ENCODE data around the gene UGDH. TPM values are rescaled to one million over a fixed set of nuclear protein-coding genes. Genes with fewer than 3 reads are reported as not detected.
A peak's percentile ranks its signal among the peaks of the same experiment; 100 is the strongest.

The UGDH gene
- total RNA-seq (10 to 100 TPM; 21.6 to 26.5 TPM), polyA plus RNA-seq (10 to 100 TPM; 18.5 to 34.9 TPM)

GRCh38 chr4:39527296-39528060 is at the start of gene UGDH:
Gene UGDH, minus strand, starts transcription at chr4:39527439. Its CDS starts 5,927 bp downstream, at chr4:39521512.
- peak within 1 kb of the TSS; percentile 71 to 91 for H3K4me3 ChIP-seq (ENCODE audit: low read length in 2 of 2)
- DNase-seq = peak; percentile 88 to 92 (median 90)
- H3K9me3 ChIP-seq (ENCODE audit: control insufficient read depth in 1 of 2, low read length in 2 of 2) = no peaks in the 10 kb centered on the region
- Mint-ChIP-seq H3K9me3 (peaks cover 0 to 25% (median 18%) of the 10 kb centered on the region in 8 donors), H3K4me3 (peak within 1 kb of the TSS; percentile 97 to 99 (median 98)), H3K4me1 (peaks cover 10 to 25% (median 18%) of the 10 kb centered on the region in 4 donors), H3K36me3 (peaks cover 19 to 20% of the 10 kb centered on the region in 2 donors), H3K27ac (peak within 1 kb of the TSS; percentile 78 to 98 (median 96)), H3K27me3 (no peaks in the 10 kb centered on the region)
- intact Hi-C loops (cut with micrococcal nuclease) = loop anchor here (1.0 to 5.0 kb wide), 6 partner anchors 69 to 530 kb away; partner anchors contain the start of genes LIAS, N4BP2, PDS5A and RPL9
- H3K4me1 ChIP-seq (ENCODE audit: insufficient read depth, low read length) = peaks cover 18% of the 10 kb centered on the region
- H3K27me3 ChIP-seq (ENCODE audit: insufficient read depth, low read length) = no peaks in the 10 kb centered on the region
- CTCF ChIA-PET (ENCODE audit: partially characterized antibody) = interaction anchor here (1.0 to 1.4 kb wide), 3 partner anchors 9 to 58 kb away, joined by 3 to 9 read pairs (median 3); no protein-coding TSS in a partner anchor
- H3K36me3 ChIP-seq (ENCODE audit: insufficient read depth, low read length) = no peaks in the 10 kb centered on the region
- POLR2A ChIA-PET (ENCODE audit: partially characterized antibody) = interaction anchor here (0.6 to 2.6 kb wide), 9 partner anchors 61 to 530 kb away, joined by 3 to 25 read pairs (median 4); partner anchors contain the start of genes LIAS, PDS5A, RPL9 and SMIM14
- H3K27ac ChIP-seq (ENCODE audit: low read depth, low read length) = peak within 1 kb of the TSS; percentile 69

- no peak overlapping the region for H3K27ac Mint-ChIP-seq
- H3K9me3 Mint-ChIP-seq = no peaks in the 10 kb centered on the region
Observed at GRCh38 chr4:39574946-39575345, 47.7 kb upstream of the UGDH start.

GRCh38 chr4:39571504-39571903 is 44.3 kb upstream of the UGDH start:
- H3K36me3 Mint-ChIP-seq = peaks cover 2 to 7% of the 10 kb centered on the region in 2 donors
- Histone ChIP-seq H3K27me3 (ENCODE audit: insufficient read depth, low read length) (no peaks in the 10 kb centered on the region), H3K4me3 (ENCODE audit: low read length in 2 of 2) (no peak overlapping the region), H3K27ac (ENCODE audit: low read depth, low read length) (no peak overlapping the region), H3K36me3 (ENCODE audit: insufficient read depth, low read length) (no peaks in the 10 kb centered on the region), H3K4me1 (ENCODE audit: insufficient read depth, low read length) (peaks cover 4% of the 10 kb centered on the region), H3K9me3 (ENCODE audit: control insufficient read depth in 1 of 2, low read length in 2 of 2) (no peaks in the 10 kb centered on the region)
- no peaks in the 10 kb centered on the region for H3K9me3 Mint-ChIP-seq
- no peaks in the 10 kb centered on the region for H3K27me3 Mint-ChIP-seq
- H3K4me1 Mint-ChIP-seq = peaks cover 0 to 10% (median 5%) of the 10 kb centered on the region in 4 donors
- no peak for DNase-seq
- POLR2A ChIA-PET (ENCODE audit: partially characterized antibody) = no interaction called here
- intact Hi-C loops (cut with micrococcal nuclease) = no loop called here
- H3K27ac Mint-ChIP-seq = no peak overlapping the region
- CTCF ChIA-PET (ENCODE audit: partially characterized antibody) = no interaction called here
- no peak overlapping the region for H3K4me3 Mint-ChIP-seq

More at GRCh38 chr4:39574946-39575345, 47.7 kb upstream of the UGDH start:
- ChIA-PET POLR2A (ENCODE audit: partially characterized antibody) (no interaction called here), CTCF (ENCODE audit: partially characterized antibody) (no interaction called here)
- intact Hi-C loops (cut with micrococcal nuclease) = no loop called here
- no peak for DNase-seq
- Histone ChIP-seq H3K4me3 (ENCODE audit: low read length in 2 of 2) (no peak overlapping the region), H3K36me3 (ENCODE audit: insufficient read depth, low read length) (no peaks in the 10 kb centered on the region), H3K27ac (ENCODE audit: low read depth, low read length) (no peak overlapping the region), H3K9me3 (ENCODE audit: control insufficient read depth in 1 of 2, low read length in 2 of 2) (no peaks in the 10 kb centered on the region), H3K4me1 (ENCODE audit: insufficient read depth, low read length) (no peaks in the 10 kb centered on the region), H3K27me3 (ENCODE audit: insufficient read depth, low read length) (no peaks in the 10 kb centered on the region)
- peaks cover 0 to 2% (median 0%) of the 10 kb centered on the region in 4 donors for H3K4me1 Mint-ChIP-seq
- peaks cover 2 to 4% of the 10 kb centered on the region in 2 donors for H3K36me3 Mint-ChIP-seq
- H3K4me3 Mint-ChIP-seq = no peak overlapping the region
- H3K27me3 Mint-ChIP-seq = no peaks in the 10 kb centered on the region

GRCh38 chr4:39571054-39571453 is 43.8 kb upstream of the UGDH start:
- POLR2A ChIA-PET (ENCODE audit: partially characterized antibody) = no interaction called here
- Mint-ChIP-seq H3K36me3 (peaks cover 4 to 11% of the 10 kb centered on the region in 2 donors), H3K9me3 (no peaks in the 10 kb centered on the region), H3K4me1 (peaks cover 0 to 10% (median 5%) of the 10 kb centered on the region in 4 donors), H3K27ac (peak overlapping the region in 2 of 7 donors; percentile 24 to 37), H3K27me3 (no peaks in the 10 kb centered on the region), H3K4me3 (no peak overlapping the region)
- intact Hi-C loops (cut with micrococcal nuclease) = no loop called here
- CTCF ChIA-PET (ENCODE audit: partially characterized antibody) = no interaction called here
- Histone ChIP-seq H3K27me3 (ENCODE audit: insufficient read depth, low read length) (no peaks in the 10 kb centered on the region), H3K4me3 (ENCODE audit: low read length in 2 of 2) (no peak overlapping the region), H3K9me3 (ENCODE audit: control insufficient read depth in 1 of 2, low read length in 2 of 2) (no peaks in the 10 kb centered on the region), H3K36me3 (ENCODE audit: insufficient read depth, low read length) (no peaks in the 10 kb centered on the region), H3K4me1 (ENCODE audit: insufficient read depth, low read length) (peaks cover 4% of the 10 kb centered on the region), H3K27ac (ENCODE audit: low read depth, low read length) (no peak overlapping the region)
- DNase-seq = no peak

DNA sequence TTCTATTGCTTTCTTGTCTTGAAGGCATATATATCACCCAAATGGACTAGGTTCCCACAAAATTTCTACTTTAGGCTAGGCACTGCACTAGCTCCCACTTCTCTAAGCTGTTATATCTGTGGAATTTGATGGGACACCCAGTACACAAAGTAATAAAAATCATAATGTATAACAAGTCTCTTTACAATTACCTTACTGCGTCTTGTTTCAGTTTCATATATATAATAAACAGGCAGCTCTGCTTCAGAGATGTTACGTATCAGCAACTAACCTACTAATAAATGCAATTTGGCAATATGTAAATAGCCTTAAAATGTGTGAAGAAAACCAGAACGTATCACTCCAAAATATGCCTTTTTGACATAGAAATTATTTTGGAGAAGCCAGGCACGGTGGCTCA is 42.0 kb upstream of the UGDH start:
- Mint-ChIP-seq H3K27me3 (no peaks in the 10 kb centered on the region), H3K36me3 (peaks cover 11 to 23% of the 10 kb centered on the region in 2 donors), H3K27ac (no peak overlapping the region), H3K4me1 (peaks cover 0 to 10% (median 6%) of the 10 kb centered on the region in 4 donors), H3K9me3 (no peaks in the 10 kb centered on the region), H3K4me3 (peak overlapping the region in 2 of 8 donors; percentile 56 to 67)
- ChIA-PET CTCF (ENCODE audit: partially characterized antibody) (no interaction called here), POLR2A (ENCODE audit: partially characterized antibody) (no interaction called here)
- H3K27ac ChIP-seq (ENCODE audit: low read depth, low read length) = no peak overlapping the region
- no peaks in the 10 kb centered on the region for H3K9me3 ChIP-seq (ENCODE audit: control insufficient read depth in 1 of 2, low read length in 2 of 2)
- H3K27me3 ChIP-seq (ENCODE audit: insufficient read depth, low read length) = no peaks in the 10 kb centered on the region
- no peak overlapping the region for H3K4me3 ChIP-seq (ENCODE audit: low read length in 2 of 2)
- H3K4me1 ChIP-seq (ENCODE audit: insufficient read depth, low read length) = peaks cover 4% of the 10 kb centered on the region
- intact Hi-C loops (cut with micrococcal nuclease) = no loop called here
- no peaks in the 10 kb centered on the region for H3K36me3 ChIP-seq (ENCODE audit: insufficient read depth, low read length)
- DNase-seq = no peak

GRCh38 chr4:39568805-39569204 is 41.6 kb upstream of the UGDH start:
- Histone ChIP-seq H3K4me3 (ENCODE audit: low read length in 2 of 2) (no peak overlapping the region), H3K9me3 (ENCODE audit: control insufficient read depth in 1 of 2, low read length in 2 of 2) (no peaks in the 10 kb centered on the region), H3K27me3 (ENCODE audit: insufficient read depth, low read length) (no peaks in the 10 kb centered on the region), H3K36me3 (ENCODE audit: insufficient read depth, low read length) (no peaks in the 10 kb centered on the region), H3K4me1 (ENCODE audit: insufficient read depth, low read length) (peaks cover 4% of the 10 kb centered on the region), H3K27ac (ENCODE audit: low read depth, low read length) (no peak overlapping the region)
- Mint-ChIP-seq H3K27me3 (no peaks in the 10 kb centered on the region), H3K36me3 (peaks cover 11 to 23% of the 10 kb centered on the region in 2 donors), H3K27ac (peak overlapping the region in 2 of 7 donors; percentile 58 to 60), H3K4me3 (peak overlapping the region in 6 of 8 donors; percentile 40 to 67 (median 58)), H3K9me3 (no peaks in the 10 kb centered on the region), H3K4me1 (peaks cover 0 to 10% (median 6%) of the 10 kb centered on the region in 4 donors)
- CTCF ChIA-PET (ENCODE audit: partially characterized antibody) = no interaction called here
- DNase-seq = peak in 1 of 5 donors; percentile 2
- intact Hi-C loops (cut with micrococcal nuclease) = no loop called here
- POLR2A ChIA-PET (ENCODE audit: partially characterized antibody) = no interaction called here

DNA sequence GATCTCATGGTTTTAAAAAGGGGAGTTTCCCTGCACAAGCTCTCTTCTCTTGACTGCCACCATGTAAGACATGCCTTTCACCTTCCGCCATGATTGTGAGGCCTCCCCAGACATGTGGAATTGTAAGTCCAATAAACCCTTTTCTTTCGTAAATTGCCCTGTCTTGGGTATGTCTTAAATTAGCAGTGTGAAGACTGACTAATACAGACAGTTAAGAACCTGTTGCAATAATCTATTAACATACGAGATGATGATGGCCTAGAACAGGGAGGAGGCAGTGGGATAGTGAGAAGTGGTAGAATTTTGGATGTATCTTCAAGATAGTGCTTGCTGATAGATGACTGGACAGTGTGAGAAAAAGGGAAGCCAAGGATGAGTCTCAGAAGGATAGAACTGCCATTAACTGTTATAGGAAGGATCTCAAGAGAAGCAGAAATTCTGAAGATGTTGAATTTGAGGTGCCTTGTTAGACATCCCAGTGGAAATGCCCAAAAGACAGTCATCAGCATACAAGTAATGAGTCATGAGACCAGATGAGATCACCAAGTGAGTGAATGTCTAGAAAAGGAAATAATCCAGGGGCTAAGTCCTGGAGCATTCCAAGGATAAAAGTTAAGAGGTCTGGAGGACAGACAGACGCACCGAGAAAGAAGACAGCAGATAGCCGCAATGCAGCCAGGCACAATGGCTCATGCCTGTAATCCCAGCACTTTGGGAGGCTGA is 38.8 kb upstream of the UGDH start:
- H3K27me3 Mint-ChIP-seq = no peaks in the 10 kb centered on the region
- no peak overlapping the region for H3K27ac Mint-ChIP-seq
- POLR2A ChIA-PET (ENCODE audit: partially characterized antibody) = no interaction called here
- no peak for DNase-seq
- intact Hi-C loops (cut with micrococcal nuclease) = no loop called here
- Histone ChIP-seq H3K36me3 (ENCODE audit: insufficient read depth, low read length) (no peaks in the 10 kb centered on the region), H3K4me3 (ENCODE audit: low read length in 2 of 2) (no peak overlapping the region), H3K27ac (ENCODE audit: low read depth, low read length) (no peak overlapping the region), H3K4me1 (ENCODE audit: insufficient read depth, low read length) (peaks cover 4% of the 10 kb centered on the region), H3K27me3 (ENCODE audit: insufficient read depth, low read length) (no peaks in the 10 kb centered on the region), H3K9me3 (ENCODE audit: control insufficient read depth in 1 of 2, low read length in 2 of 2) (no peaks in the 10 kb centered on the region)
- H3K4me3 Mint-ChIP-seq = no peak overlapping the region
- CTCF ChIA-PET (ENCODE audit: partially characterized antibody) = no interaction called here
- peaks cover 10 to 26% of the 10 kb centered on the region in 2 donors for H3K36me3 Mint-ChIP-seq
- peaks cover 0 to 10% (median 6%) of the 10 kb centered on the region in 4 donors for H3K4me1 Mint-ChIP-seq
- H3K9me3 Mint-ChIP-seq = no peaks in the 10 kb centered on the region
